PC-3 (cell line): ENCODE measurements around the gene RETSAT.

ENCODE experiments used
- EZH2phosphoT487 ChIP-seq: fragments of 300-600 bp; sonication (generic); IDR thresholded peaks from 2 replicates; pipeline ENCODE4 v1.6.1; 2018; ENCODE audit warnings: mild to moderate bottlenecking, antibody characterized with exemption, low read length, borderline replicate concordance
- TF ChIP-seq, protein P1 (sequence below): fragments of 300-600 bp; sonication (generic); conservative IDR thresholded peaks from 2 replicates; pipeline ENCODE4 v1.5.1; 2017; ENCODE audit warnings: antibody characterized with exemption, low read depth, mild to moderate bottlenecking, low read length

DNA sequence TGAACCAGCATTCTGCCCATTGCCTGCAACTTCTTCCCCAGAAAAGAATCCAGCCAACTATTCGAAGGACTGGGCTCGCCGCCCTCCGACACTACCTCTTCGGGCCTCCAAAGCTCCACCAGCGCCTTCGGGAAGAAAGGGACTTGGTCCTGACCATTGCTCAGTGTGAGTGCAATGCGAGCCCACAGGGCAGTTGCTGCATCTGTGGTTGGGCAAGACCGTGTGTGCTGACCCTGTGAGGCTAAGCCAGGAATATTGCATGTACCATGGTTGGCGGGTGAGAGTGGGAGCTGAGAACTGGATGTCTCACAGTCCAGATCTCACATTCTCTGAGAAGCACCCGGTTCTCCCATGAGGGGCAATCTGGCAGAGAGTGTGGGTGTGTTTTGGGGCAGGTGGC, 16.7 kb upstream of the RETSAT start:
- TF ChIP-seq, protein P1, sequence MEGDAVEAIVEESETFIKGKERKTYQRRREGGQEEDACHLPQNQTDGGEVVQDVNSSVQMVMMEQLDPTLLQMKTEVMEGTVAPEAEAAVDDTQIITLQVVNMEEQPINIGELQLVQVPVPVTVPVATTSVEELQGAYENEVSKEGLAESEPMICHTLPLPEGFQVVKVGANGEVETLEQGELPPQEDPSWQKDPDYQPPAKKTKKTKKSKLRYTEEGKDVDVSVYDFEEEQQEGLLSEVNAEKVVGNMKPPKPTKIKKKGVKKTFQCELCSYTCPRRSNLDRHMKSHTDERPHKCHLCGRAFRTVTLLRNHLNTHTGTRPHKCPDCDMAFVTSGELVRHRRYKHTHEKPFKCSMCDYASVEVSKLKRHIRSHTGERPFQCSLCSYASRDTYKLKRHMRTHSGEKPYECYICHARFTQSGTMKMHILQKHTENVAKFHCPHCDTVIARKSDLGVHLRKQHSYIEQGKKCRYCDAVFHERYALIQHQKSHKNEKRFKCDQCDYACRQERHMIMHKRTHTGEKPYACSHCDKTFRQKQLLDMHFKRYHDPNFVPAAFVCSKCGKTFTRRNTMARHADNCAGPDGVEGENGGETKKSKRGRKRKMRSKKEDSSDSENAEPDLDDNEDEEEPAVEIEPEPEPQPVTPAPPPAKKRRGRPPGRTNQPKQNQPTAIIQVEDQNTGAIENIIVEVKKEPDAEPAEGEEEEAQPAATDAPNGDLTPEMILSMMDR = no peak
- TF ChIP-seq EZH2phosphoT487 = no peak
